GM12892 (cell line): Measurements from ENCODE around the gene OVOL3.
"Not testable (repeated sequence)": the region's sequence is repeated elsewhere in the genome, so short reads cannot be mapped to it uniquely, and the experiment has no call there.

Experiments
- DNase-seq: peaks from one replicate; pipeline ENCODE4 v3.0.0; 2011; ENCODE audit not compliant: insufficient read length
- FAIRE-seq: peaks from 2 replicates; lab custom pipeline; 2011; peaks lifted over from hg19 to GRCh38; lab: Jason Lieb, UNC
- POLR2A ChIP-seq: IDR thresholded peaks from 2 replicates; pipeline ENCODE4 v1.6.1; 2011; ENCODE audit warnings: low read depth, low read length, control low read depth
- POLR2AphosphoS5 ChIP-seq: IDR thresholded peaks from 2 replicates; pipeline ENCODE4 v1.6.1; 2011; ENCODE audit warnings: low read depth, low read length, control low read depth
- TAF1 ChIP-seq: IDR thresholded peaks from 2 replicates; pipeline ENCODE4 v1.6.1; 2011; ENCODE audit warnings: low read depth, mild to moderate bottlenecking, control low read depth, low read length, borderline replicate concordance

The OVOL3 gene

GRCh38 chr19:36120092-36120983, 9.4 kb downstream of the OVOL3 start:
- TF ChIP-seq TAF1: no peak
- TF ChIP-seq POLR2AphosphoS5: no peak
- peak; percentile 22; the same call in 1 of the 2 replicates for TF ChIP-seq POLR2A
- no peak for DNase-seq
- no peak for FAIRE-seq

GRCh38 chr19:36120984-36121358, 10.0 kb downstream of the OVOL3 start:
- FAIRE-seq (no peak), DNase-seq (no peak)

GRCh38 chr19:36121486-36122124, 10.7 kb downstream of the OVOL3 start:
- no peak for FAIRE-seq

More at GRCh38 chr19:36120984-36121358, 10.0 kb downstream of the OVOL3 start:
- TF ChIP-seq POLR2A: no peak; the same call in 1 of the 2 replicates
- no peak for TF ChIP-seq TAF1
- TF ChIP-seq POLR2AphosphoS5: no peak

DNA sequence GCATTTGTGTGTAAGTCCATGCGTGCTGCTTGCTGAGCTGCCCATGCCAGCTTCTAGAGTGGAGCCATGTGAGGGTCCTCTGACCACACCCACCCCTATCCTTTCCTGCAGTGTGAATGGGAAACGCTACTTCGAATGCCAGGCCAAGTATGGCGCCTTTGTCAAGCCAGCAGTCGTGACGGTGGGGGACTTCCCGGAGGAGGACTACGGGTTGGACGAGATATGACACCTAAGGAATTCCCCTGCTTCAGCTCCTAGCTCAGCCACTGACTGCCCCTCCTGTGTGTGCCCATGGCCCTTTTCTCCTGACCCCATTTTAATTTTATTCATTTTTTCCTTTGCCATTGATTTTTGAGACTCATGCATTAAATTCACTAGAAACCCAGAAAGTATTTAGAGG, 14.6 kb downstream of the OVOL3 start:
- no peak for DNase-seq
- TF ChIP-seq POLR2A (no peak), POLR2AphosphoS5 (no peak), TAF1 (no peak)
- FAIRE-seq: no peak

More at GRCh38 chr19:36121486-36122124, 10.7 kb downstream of the OVOL3 start:
- TF ChIP-seq POLR2A (no peak), TAF1 (no peak), POLR2AphosphoS5 (no peak)
- no peak for DNase-seq

DNA sequence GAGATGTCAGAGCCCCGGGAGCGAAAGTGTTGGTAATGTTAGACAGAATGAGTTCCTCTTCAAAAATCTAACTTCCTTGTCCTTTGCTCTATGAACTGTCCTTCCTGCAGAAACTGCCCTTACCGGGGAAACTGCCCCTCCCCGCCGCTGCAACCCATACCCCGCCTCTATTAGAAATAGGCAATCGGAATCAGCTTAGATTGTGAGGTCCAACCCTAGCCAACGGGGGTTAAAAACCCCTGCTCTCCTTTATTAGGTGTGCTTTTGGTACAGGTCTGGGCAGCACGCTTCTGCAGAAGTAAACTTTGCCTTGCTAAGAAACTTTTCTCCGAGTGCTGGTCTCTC, 17.4 kb downstream of the OVOL3 start:
- no peak for TF ChIP-seq TAF1
- no peak for TF ChIP-seq POLR2AphosphoS5
- no peak for TF ChIP-seq POLR2A
- FAIRE-seq: no peak

GRCh38 chr19:36131221-36131620, 20.3 kb downstream of the OVOL3 start:
- not testable (repeated sequence) for FAIRE-seq, DNase-seq

More for the DNA sequence above, 17.4 kb downstream of the OVOL3 start:
- no peak for DNase-seq

GRCh38 chr19:36134867-36135266, 23.9 kb downstream of the OVOL3 start:
- not testable (repeated sequence) for DNase-seq, FAIRE-seq

DNA sequence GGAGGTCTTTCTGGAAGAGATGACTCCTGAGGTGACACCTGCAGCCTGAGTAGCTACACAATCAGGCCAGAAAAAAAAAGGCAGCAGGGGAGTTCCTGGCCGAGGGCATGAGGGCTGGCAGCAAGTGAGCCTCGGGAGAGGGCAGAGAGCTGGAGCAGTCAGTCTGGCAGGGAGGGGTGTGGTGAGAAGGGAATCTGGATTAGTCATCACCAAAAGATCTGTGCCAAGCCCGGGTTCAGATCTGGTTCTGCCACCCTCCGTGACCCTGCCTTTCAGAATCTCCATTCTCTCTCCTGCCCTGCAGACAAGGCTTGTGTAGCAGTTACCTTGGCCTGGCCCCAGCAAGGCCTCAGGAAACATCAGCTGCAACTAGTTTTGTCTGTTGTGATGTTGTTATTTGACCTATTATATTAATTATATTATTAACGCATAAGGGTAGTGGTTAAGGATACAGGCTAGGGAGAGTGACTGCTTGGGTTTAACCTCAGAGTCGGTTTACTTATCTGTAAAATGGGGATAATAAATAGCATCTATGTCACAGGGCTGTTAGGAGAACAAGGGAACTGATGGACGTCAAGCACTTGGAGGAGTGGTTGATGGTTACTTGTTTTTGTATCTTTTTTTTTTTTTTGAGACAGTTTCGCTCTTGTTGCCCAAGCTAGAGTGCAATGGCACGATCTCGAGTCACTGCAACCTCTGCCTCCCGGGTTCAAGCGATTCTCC, 26.2 kb downstream of the OVOL3 start:
- no peak for FAIRE-seq
- TF ChIP-seq TAF1 (no peak), POLR2AphosphoS5 (no peak), POLR2A (no peak)
- no peak for DNase-seq

DNA sequence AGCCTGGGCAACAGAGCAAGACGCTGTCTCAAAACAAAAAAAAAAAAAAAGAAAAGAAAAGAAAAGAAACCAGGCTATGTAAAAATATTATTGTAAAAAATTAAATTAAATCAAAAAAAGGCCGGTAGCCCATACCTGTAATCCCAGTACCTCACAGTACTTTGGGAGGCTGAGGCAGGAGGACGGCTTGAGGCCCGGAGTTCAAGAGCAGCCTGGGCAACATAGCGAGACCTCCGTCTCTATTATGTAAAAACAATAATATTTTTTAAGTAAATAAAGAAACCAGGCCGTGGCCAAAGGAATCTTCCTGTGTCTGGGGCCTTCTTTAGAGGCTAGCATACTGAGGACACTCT, 28.2 kb downstream of the OVOL3 start:
- DNase-seq: no peak
- TF ChIP-seq TAF1 (no peak), POLR2AphosphoS5 (no peak), POLR2A (no peak)

DNA sequence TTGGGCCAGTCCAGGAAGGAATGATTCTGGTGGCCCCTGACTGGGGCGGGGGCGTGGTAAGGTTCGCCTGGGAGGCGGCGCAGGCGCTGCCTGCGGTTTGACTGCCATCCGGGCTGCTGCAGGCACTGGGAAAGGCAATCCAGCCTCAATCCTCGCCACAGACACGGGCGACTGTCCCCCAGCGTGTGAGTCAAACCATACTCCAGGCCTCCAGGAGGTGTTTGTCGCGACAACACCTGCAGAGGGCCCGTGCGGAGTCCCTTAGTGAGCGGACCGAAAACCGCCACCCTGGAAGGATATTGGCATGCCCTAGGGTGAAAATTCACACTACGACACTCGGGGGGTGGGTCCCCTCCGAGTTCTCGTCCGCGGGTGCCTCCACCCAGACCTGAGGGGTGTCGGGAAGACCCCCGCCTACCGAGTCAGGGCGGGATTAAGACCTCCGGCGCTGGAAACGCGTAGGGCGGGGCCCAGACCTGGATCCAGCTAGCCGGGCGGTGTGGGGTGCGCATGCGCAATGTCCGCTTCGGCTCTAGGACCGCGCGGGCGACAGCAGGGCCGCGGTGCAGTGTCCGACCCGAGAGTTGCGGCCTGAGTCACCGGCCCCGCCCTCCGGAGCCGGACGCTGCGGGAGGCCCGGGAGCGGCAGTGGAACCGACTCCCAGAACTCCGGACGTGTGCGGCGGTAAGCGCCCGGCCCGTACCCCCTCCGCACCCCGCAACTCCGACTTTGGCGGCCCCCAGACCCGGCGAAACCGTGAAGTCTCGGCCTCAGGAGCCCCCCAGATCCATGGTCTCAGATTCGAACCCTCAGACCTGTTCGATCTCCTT, 28.7 kb downstream of the OVOL3 start, which contains the start of gene CAPNS1:
Gene CAPNS1 (plus strand): TSS at position 594 of the 831 bp plus-strand sequence. CDS start 946 bp downstream, outside the sequence.
- peak; percentile 98 for FAIRE-seq
- TF ChIP-seq POLR2AphosphoS5: peak; percentile 65; the same call in 1 of the 2 replicates
- TF ChIP-seq TAF1: peak; percentile 72
- TF ChIP-seq POLR2A: peak; percentile 83; the same call in 1 of the 2 replicates
- DNase-seq: peak; percentile 96

More for the DNA sequence above, 28.2 kb downstream of the OVOL3 start:
- no peak for FAIRE-seq

DNA sequence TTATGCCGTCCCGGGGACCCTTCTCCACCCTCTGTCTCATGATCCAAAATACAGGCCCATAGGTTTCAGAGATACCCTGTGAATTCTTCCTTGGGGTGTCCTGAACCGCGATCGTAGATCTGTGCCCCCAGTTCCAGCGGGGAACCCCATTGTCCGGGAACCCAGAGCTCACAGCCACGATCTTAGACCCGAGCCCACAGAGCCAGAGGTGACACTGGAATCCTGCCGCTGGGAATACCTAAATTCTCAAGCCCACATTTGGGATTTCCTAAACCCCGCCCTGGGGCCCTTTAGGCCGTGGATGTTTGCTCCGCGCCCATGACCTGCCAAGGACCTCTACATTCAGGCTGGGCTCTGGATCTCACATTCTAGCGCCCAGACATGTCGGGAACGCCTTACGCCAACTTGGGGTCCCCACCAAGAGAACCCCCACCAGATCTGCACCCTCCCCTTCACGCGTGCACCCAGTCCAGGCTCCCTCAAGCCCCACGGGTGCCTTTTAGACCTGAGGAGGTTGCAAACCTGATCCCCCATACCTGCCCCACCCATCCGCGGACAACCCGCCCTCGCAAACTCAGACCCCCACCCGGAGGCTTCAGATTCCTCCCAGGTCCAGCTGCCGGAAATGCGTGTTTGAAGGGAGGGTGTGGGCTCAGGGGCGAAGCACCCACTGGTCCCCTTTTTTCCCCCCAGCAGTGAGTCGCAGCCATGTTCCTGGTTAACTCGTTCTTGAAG, 29.5 kb downstream of the OVOL3 start:
- TF ChIP-seq TAF1 (no peak), POLR2A (peak; percentile 54; the same call in 1 of the 2 replicates), POLR2AphosphoS5 (no peak)
- FAIRE-seq (no peak), DNase-seq (peak; percentile 72)
